Gastroesophageal sphincter (tissue), 3 donors: ENCODE measurements around the gene ARHGAP5.

Source experiments
- CTCF ChIP-seq, 4 experiments: fragments of 200-600 bp in 2 of 4; fragments of 450-650 bp in 2 of 4; sonication (generic) in 1 of 4; IDR thresholded peaks; one replicate each; pipeline ENCODE4 v1.5.1; 2017 to 2019; ENCODE audit warnings: antibody characterized with exemption in 4 of 4, mild to moderate bottlenecking in 2 of 4, moderate library complexity in 2 of 4
- POLR2A ChIP-seq, 2 donors: fragments of 450-650 bp; IDR thresholded peaks; one replicate each; pipeline ENCODE4 v1.6.1; 2017; ENCODE audit warnings: antibody characterized with exemption in 2 of 2, mild to moderate bottlenecking in 2 of 2, moderate library complexity in 1 of 2

DNA sequence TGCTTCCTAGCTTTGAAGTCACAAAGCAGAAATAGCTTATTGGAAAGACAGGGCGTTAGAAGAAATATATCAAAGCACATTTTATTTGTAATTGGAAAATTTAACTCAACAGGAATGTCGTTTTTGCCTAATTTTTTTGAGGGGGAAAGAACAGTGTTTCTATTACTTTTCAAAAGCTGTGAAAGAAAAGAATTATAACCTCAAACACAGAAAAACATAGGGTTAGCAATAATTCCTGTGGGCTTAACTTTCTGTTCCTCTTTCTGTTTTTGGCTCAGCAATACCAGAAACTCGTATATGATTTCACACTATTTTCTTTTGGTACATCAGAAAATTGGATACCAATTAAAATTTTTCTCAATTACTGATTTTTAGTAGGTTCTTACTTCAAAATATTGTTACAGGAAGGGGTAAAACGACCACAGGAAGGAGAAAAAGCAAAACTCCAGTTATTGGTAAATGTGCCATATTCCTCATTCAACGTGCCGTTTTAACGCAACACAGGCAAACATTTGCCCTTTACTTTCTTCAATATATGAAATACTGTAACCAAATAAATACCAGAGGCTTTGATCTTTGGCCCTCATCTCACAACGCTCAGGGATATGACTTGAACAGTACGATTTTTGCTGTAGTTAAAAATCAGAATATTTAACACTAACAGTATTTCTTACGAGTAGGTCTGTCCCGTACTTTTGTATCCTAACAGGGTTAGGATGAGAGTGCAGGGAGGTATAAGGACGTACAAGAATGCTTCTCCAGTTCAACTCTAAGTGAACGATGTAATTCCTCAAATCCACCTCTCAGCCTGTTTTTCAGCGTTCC lies 123.5 kb downstream of the ARHGAP5 start:
- TF ChIP-seq CTCF (IDR thresholded peaks at IDR 0.05): no peak
- no peak for TF ChIP-seq POLR2A (IDR thresholded peaks at IDR 0.05)
